ENCODE results near the gene VIL1.

VIL1 gene

DNA sequence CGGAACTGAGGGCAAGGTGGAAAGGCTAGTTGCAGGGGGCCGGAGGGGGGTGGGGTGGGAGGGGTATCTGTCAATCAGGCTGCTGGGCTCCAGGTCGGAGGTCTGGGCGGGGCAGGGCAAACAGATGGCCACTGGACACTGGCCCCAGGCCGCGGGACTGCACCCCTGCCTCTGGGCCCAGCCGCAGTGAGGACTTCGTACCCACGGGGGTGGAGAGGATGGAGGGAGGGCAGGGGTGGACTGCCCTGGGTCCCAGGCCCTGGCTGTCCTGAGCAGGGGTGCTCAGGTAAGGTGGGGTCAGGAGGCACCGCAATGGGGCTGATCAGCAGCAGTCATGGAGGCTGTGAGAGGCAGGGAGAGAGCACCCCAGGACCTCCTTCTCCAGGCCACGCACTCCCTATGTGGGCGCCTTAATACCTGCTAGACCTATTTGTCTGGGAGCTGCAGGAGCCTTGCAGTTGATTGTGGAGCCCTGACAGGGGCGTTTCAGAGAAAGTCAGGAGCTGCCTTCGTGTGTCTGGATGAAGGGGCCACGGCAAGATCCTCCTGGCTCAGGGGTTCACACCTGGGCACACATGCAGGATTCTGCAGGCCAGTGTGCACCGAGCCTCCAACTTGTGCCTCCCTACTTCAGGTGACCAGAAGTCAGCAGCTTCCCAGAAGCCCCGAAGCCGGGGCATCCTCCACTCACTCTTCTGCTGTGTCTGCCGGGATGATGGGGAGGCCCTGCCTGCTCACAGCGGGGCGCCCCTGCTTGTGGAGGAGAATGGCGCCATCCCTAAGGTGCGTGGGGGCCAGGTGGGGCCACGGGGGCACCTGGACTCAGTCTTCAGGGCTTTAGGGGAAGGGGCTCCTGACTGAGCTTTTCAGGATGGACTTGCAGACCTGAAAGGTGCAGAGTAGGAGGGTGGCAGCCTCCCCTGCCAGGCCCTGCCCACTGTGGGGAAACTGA lies 17.7 kb upstream of the VIL1 start:
- no peak for DNase-seq (ENCODE audit: low read depth in 1 of 2, low spot score in 1 of 2)
- TF ChIP-seq, protein P1, sequence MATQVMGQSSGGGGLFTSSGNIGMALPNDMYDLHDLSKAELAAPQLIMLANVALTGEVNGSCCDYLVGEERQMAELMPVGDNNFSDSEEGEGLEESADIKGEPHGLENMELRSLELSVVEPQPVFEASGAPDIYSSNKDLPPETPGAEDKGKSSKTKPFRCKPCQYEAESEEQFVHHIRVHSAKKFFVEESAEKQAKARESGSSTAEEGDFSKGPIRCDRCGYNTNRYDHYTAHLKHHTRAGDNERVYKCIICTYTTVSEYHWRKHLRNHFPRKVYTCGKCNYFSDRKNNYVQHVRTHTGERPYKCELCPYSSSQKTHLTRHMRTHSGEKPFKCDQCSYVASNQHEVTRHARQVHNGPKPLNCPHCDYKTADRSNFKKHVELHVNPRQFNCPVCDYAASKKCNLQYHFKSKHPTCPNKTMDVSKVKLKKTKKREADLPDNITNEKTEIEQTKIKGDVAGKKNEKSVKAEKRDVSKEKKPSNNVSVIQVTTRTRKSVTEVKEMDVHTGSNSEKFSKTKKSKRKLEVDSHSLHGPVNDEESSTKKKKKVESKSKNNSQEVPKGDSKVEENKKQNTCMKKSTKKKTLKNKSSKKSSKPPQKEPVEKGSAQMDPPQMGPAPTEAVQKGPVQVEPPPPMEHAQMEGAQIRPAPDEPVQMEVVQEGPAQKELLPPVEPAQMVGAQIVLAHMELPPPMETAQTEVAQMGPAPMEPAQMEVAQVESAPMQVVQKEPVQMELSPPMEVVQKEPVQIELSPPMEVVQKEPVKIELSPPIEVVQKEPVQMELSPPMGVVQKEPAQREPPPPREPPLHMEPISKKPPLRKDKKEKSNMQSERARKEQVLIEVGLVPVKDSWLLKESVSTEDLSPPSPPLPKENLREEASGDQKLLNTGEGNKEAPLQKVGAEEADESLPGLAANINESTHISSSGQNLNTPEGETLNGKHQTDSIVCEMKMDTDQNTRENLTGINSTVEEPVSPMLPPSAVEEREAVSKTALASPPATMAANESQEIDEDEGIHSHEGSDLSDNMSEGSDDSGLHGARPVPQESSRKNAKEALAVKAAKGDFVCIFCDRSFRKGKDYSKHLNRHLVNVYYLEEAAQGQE (IDR thresholded peaks at IDR 0.05; ENCODE audit: insufficient replicate concordance, low read depth) = no peak
- TF ChIP-seq SPI1 (IDR thresholded peaks at IDR 0.05; ENCODE audit: borderline replicate concordance, low read depth) (no peak), GABPA (IDR thresholded peaks at IDR 0.05; ENCODE audit: low read depth) (no peak), POLR2AphosphoS5 (IDR thresholded peaks at IDR 0.05; ENCODE audit: low read depth) (no peak)
- TF ChIP-seq, protein P2, sequence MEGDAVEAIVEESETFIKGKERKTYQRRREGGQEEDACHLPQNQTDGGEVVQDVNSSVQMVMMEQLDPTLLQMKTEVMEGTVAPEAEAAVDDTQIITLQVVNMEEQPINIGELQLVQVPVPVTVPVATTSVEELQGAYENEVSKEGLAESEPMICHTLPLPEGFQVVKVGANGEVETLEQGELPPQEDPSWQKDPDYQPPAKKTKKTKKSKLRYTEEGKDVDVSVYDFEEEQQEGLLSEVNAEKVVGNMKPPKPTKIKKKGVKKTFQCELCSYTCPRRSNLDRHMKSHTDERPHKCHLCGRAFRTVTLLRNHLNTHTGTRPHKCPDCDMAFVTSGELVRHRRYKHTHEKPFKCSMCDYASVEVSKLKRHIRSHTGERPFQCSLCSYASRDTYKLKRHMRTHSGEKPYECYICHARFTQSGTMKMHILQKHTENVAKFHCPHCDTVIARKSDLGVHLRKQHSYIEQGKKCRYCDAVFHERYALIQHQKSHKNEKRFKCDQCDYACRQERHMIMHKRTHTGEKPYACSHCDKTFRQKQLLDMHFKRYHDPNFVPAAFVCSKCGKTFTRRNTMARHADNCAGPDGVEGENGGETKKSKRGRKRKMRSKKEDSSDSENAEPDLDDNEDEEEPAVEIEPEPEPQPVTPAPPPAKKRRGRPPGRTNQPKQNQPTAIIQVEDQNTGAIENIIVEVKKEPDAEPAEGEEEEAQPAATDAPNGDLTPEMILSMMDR (IDR thresholded peaks at IDR 0.05; ENCODE audit: insufficient read depth, low read length) = no peak
- Histone ChIP-seq H3K4me3 (replicated peaks; ENCODE audit: insufficient read depth, low read length) (peak overlapping the region; percentile 79), H3K27me3 (ENCODE audit: insufficient read depth, poor library complexity, severe bottlenecking) (no peaks in the 10 kb centered on the region), H3K27ac (replicated peaks) (peak overlapping the region; percentile 99)

DNA sequence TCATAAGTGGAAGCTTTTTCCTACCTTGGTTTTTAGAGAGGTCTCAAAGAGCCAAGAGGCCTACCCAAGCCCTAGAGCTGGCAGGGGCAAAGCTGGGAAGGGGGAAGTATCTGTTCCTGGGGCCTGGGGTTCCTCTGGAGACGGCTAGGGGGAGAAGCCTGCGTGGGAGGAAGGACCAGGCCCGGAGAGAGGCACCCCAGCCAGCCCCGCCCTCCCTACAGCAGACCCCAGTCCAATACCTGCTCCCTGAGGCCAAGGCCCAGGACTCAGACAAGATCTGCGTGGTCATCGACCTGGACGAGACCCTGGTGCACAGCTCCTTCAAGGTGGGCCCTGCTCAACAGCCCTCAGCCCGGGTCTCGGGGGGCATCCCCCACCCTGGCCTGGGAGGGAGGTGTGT lies 17.0 kb upstream of the VIL1 start:
- peak in 1 of 2 experiments; percentile 69 for DNase-seq (ENCODE audit: low read depth in 1 of 2, low spot score in 1 of 2)
- TF ChIP-seq SPI1 (IDR thresholded peaks at IDR 0.05; ENCODE audit: borderline replicate concordance, low read depth) (no peak), GABPA (IDR thresholded peaks at IDR 0.05; ENCODE audit: low read depth) (no peak), POLR2AphosphoS5 (IDR thresholded peaks at IDR 0.05; ENCODE audit: low read depth) (no peak)
- TF ChIP-seq, protein P2 (IDR thresholded peaks at IDR 0.05; ENCODE audit: insufficient read depth, low read length) = no peak
- TF ChIP-seq, protein P1 (IDR thresholded peaks at IDR 0.05; ENCODE audit: insufficient replicate concordance, low read depth) = no peak
- Histone ChIP-seq H3K27me3 (ENCODE audit: insufficient read depth, poor library complexity, severe bottlenecking) (no peaks in the 10 kb centered on the region), H3K27ac (replicated peaks) (peak overlapping the region; percentile 99), H3K4me3 (replicated peaks; ENCODE audit: insufficient read depth, low read length) (peak overlapping the region; percentile 79)

DNA sequence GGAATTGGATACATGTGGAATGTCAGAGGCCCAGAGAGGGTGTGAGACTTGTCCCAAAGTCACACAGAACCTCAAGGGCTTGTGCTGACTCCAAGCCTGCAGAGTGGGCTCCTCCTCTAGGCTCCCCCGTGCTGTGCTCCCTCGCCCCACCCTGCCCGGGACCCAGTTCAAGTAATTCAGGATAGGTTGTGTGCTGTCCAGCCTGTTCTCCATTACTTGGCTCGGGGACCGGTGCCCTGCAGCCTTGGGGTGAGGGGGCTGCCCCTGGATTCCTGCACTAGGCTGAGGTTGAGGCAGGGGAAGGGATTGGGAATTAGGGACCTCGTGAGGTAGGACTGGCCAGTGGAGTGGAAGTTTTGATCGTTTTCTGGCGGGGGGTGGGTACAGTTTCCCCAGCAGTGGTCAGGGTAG lies 16.4 kb upstream of the VIL1 start:
- H3K4me3 ChIP-seq (replicated peaks; ENCODE audit: insufficient read depth, low read length) = no peak overlapping the region
- no peaks in the 10 kb centered on the region for H3K27me3 ChIP-seq (ENCODE audit: insufficient read depth, poor library complexity, severe bottlenecking)
- DNase-seq (ENCODE audit: low read depth in 1 of 2, low spot score in 1 of 2) = no peak
- no peak overlapping the region for H3K27ac ChIP-seq (replicated peaks)
- no peak for TF ChIP-seq SPI1 (IDR thresholded peaks at IDR 0.05; ENCODE audit: borderline replicate concordance, low read depth)
- TF ChIP-seq, protein P2 (IDR thresholded peaks at IDR 0.05; ENCODE audit: insufficient read depth, low read length) = no peak
- TF ChIP-seq GABPA (IDR thresholded peaks at IDR 0.05; ENCODE audit: low read depth) = no peak
- TF ChIP-seq, protein P1 (IDR thresholded peaks at IDR 0.05; ENCODE audit: insufficient replicate concordance, low read depth) = no peak

Data from HL-60 (cell line).